ENCODE measurements around the gene BACH2. TPM values are rescaled to one million over a fixed set of nuclear protein-coding genes. Genes with fewer than 3 reads are reported as not detected.

BACH2 gene
- total and polyA plus RNA-seq, 2 of the 4 experiments (the other 2 are of a cell fraction) = 1.3 to 1.4 TPM

DNA sequence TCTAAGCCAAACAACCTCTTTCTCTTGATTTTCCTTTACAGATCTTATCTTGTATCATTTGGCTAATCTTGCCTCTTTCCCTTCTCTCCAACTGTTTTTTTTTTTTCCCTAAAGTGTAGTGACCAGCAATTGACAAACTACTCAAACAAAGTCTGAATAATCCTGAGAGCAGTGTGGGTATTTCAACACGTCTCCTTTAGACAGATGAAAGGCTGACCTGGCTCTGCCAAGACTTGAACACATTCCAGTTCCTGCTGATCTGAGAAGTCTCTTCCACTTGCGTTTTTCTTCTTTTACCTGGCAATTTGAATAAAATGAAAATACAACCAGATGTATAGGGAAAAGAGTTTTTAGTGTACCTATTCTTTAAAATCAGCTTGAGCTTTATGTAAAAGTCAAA lies 234.0 kb downstream of the BACH2 start:
- H2BK120ac ChIP-seq (ENCODE audit: low read depth, low read length) = no peak overlapping the region
- no peak overlapping the region for H3K27ac ChIP-seq (ENCODE audit: insufficient read depth, low read length)
- TF ChIP-seq RAD21 (IDR thresholded peaks at IDR 0.05; ENCODE audit: low read length) = no peak
- TF ChIP-seq FOS (IDR thresholded peaks at IDR 0.05; ENCODE audit: low read depth, low read length) = no peak
- TF ChIP-seq POLR2A (IDR thresholded peaks at IDR 0.05; ENCODE audit: low read depth, low read length) = no peak
- no peak for TF ChIP-seq SMC3 (IDR thresholded peaks at IDR 0.05; ENCODE audit: low read depth, low read length)
- H3K4me3 ChIP-seq (ENCODE audit: insufficient read depth, low read depth, low read length) = no peak overlapping the region
- H3K9me3 ChIP-seq (ENCODE audit: control insufficient read depth, insufficient read depth, low read length) = no peaks in the 10 kb centered on the region
- H2BK15ac ChIP-seq (ENCODE audit: low read depth, low read length) = no peak overlapping the region
- ChIA-PET POLR2A (ENCODE audit: unreplicated experiment) (no interaction called here), CTCF (no interaction called here)
- no peak overlapping the region for H2BK5ac ChIP-seq (ENCODE audit: low read depth, low read length, poor library complexity, severe bottlenecking)
- ATAC-seq (ENCODE audit: low read depth) (no peak), DNase-seq (no peak)
- H4K8ac ChIP-seq (ENCODE audit: low read depth in 2 of 2, low read length in 2 of 2) = no peak overlapping the region
- dilution Hi-C loops (cut with HindIII; ENCODE audit: low sequenced_read_pairs, unreplicated experiment) (no loop called here), intact Hi-C loops (cut with micrococcal nuclease) (no loop called here), in situ Hi-C loops (cut with MboI; ENCODE audit: low sequenced_read_pairs) (no loop called here)
- no peak overlapping the region for H4K5ac ChIP-seq (ENCODE audit: low read depth, low read length)
- H3K79me1 ChIP-seq (ENCODE audit: low read depth in 1 of 2, low read length in 2 of 2) = no peaks in the 10 kb centered on the region
- no peaks in the 10 kb centered on the region for H3K4me1 ChIP-seq (ENCODE audit: control insufficient read depth, insufficient read depth, low read length)
- no peak overlapping the region for H2AK9ac ChIP-seq (replicated peaks; ENCODE audit: low read depth, low read length, poor library complexity)
- no peaks in the 10 kb centered on the region for H3K27me3 ChIP-seq (ENCODE audit: control insufficient read depth, insufficient read depth, low read length)
- H4K20me1 ChIP-seq (ENCODE audit: insufficient read depth, low read length) = no peaks in the 10 kb centered on the region
- no peak overlapping the region for H3K14ac ChIP-seq (replicated peaks; ENCODE audit: low read depth, low read length)
- H2AK5ac ChIP-seq (ENCODE audit: low read depth, low read length) = no peak overlapping the region
- no peak overlapping the region for H2AFZ ChIP-seq (replicated peaks; ENCODE audit: low read length, poor library complexity)
- H3K9me1 ChIP-seq (ENCODE audit: insufficient read depth, low read length) = peaks cover 3% of the 10 kb centered on the region; the same call in 1 of the 2 replicates
- H3K4me2 ChIP-seq (ENCODE audit: low read depth, low read length) = no peak overlapping the region
- H3K56ac ChIP-seq (ENCODE audit: extremely low read depth, insufficient read depth, low read length) = no peak overlapping the region
- no peak overlapping the region for H4K91ac ChIP-seq (ENCODE audit: insufficient read depth, low read depth, low read length)
- BruUV-seq (replicated peaks) = no TSS peak
- H3K18ac ChIP-seq (ENCODE audit: low read depth, low read length) = no peak overlapping the region
- no CpG with 5 or more reads among the region's 2 CpGs for WGBS, 2 experiments (ENCODE audit: extremely low coverage in 2 of 2, insufficient read length in 1 of 2)
- no peak overlapping the region for H3K4ac ChIP-seq (ENCODE audit: low read depth, low read length)
- H3K23ac ChIP-seq (ENCODE audit: low read depth, low read length) = no peak overlapping the region
- no peak overlapping the region for H3K9ac ChIP-seq (ENCODE audit: low read depth, low read length)
- H2BK20ac ChIP-seq (ENCODE audit: low read depth, low read length) = no peak overlapping the region
- no peaks in the 10 kb centered on the region for H3K36me3 ChIP-seq (ENCODE audit: control insufficient read depth, insufficient read depth, low read length)
